ENCODE data around the gene PRND.

DNA sequence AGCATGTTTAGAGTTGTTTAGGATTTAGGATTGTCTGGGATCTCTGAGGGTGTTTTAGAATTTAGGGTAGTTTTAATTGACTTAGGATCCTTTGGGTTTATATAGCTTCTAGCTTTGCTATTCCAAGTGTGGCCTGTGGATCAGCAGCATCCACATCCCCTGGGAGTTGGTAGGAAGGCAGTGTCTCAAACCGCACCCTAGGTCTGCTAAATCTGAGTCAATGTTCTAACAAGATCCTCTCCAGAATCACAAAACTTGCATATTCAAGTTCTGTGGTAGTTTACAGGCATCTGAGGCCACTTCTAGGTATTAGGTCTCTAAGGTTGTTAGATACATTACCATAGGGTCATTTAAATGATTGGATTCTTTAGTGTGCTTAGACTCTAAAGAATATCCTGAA is 48.3 kb downstream of the PRND start:
- TF ChIP-seq POLR2A (IDR thresholded peaks at IDR 0.05; ENCODE audit: low read depth, low read length) (no peak), POLR2AphosphoS5 (IDR thresholded peaks at IDR 0.05; ENCODE audit: low read depth, low read length) (no peak)
